A549 (cell line): ENCODE results near the gene KIF1C. TPM values are rescaled to one million over a fixed set of nuclear protein-coding genes. Genes with fewer than 3 reads are reported as not detected.

ENCODE experiments used
- ATAC-seq, 2 experiments: fragments of 200-7000 bp in 1 of 2; fragments of >200 bp in 1 of 2; cut with Nextera tagmentation in 1 of 2; cut with Tn5 transposase in 1 of 2; 3 replicates each; pipeline versions ENCODE4 v1.8.0 to v1.9.1; 2018 to 2020; ENCODE audit warnings: mild to moderate bottlenecking in 1 of 2, moderate library complexity in 1 of 2
- CTCF ChIA-PET: fragments of 300-600 bp; sonication (Branson Sonifier 250); formaldehyde crosslinking; extraction: SDS; loops from one replicate; lab custom pipeline; 2021; ENCODE audit warnings: antibody characterized with exemption, inconsistent platforms; lab: Yijun Ruan, JAX
- POLR2A ChIA-PET: fragments of 350-600 bp; formaldehyde crosslinking; extraction: SDS; loops from one replicate; lab custom pipeline; 2021; ENCODE audit warnings: antibody characterized with exemption, inconsistent platforms; lab: Yijun Ruan, JAX
- DNase-seq, 2 experiments: peaks; one replicate each; pipeline versions ENCODE4 v3.0.0 to v3.0.0-alpha.2; 2011 to 2016; ENCODE audit warnings: low read depth in 1 of 2, low spot score in 1 of 2
- FAIRE-seq: peaks from 2 replicates; lab custom pipeline; 2011; peaks lifted over from hg19 to GRCh38; lab: Jason Lieb, UNC
- H3K27ac ChIP-seq, 2 experiments: fragments of >200 bp; sonication (Bioruptor Twin); formaldehyde crosslinking; 3 replicates each; pipeline ENCODE4 v1.5.1; 2016 to 2017
- H3K4me1 ChIP-seq: fragments of >200 bp; sonication (Bioruptor Twin); formaldehyde crosslinking; 3 replicates; pipeline ENCODE4 v1.6.1; 2016
- H3K4me2 ChIP-seq: fragments of >200 bp; sonication (Bioruptor Twin); formaldehyde crosslinking; 3 replicates; pipeline ENCODE4 v1.6.1; 2016
- H3K4me3 ChIP-seq: fragments of >200 bp; sonication (Bioruptor Twin); formaldehyde crosslinking; 3 replicates; pipeline ENCODE4 v1.5.1; 2016
- H3K9me3 ChIP-seq: fragments of >200 bp; sonication (Bioruptor Twin); formaldehyde crosslinking; 3 replicates; pipeline ENCODE4 v1.6.1; 2016
- ATOH8 ChIP-seq: fragments of 250-450 bp; sonication (Bioruptor Pico); IDR thresholded peaks from 2 replicates; pipeline ENCODE4 v1.5.0; 2020; ENCODE audit warnings: low read depth, mild to moderate bottlenecking, moderate library complexity
- BHLHE40 ChIP-seq: IDR thresholded peaks from 2 replicates; pipeline ENCODE4 v1.6.1; 2012; ENCODE audit warnings: low read depth, low read length, inconsistent platforms
- CBX8 ChIP-seq: fragments of 200-600 bp; sonication (generic); IDR thresholded peaks from 2 replicates; pipeline ENCODE4 v1.6.1; 2016
- CEBPB ChIP-seq, 2 experiments: fragments of >200 bp in 1 of 2; sonication (Bioruptor Twin) in 1 of 2; formaldehyde crosslinking in 1 of 2; IDR thresholded peaks; 2 replicates each; pipeline ENCODE4 v1.6.1; 2012 to 2016
- EP300 ChIP-seq, 2 experiments: fragments of >200 bp; sonication (Bioruptor Twin); formaldehyde crosslinking; IDR thresholded peaks; 2 replicates in 1 of 2; 3 replicates in 1 of 2; pipeline ENCODE4 v1.6.1; 2016 to 2017
- FOSL2 ChIP-seq, 2 experiments: fragments of 450-650 bp in 1 of 2; fragments of >200 bp in 1 of 2; sonication (Bioruptor Twin) in 1 of 2; formaldehyde crosslinking; IDR thresholded peaks; 2 replicates each; pipeline versions ENCODE4 v1.5.0 to v1.6.1; 2016 to 2020; ENCODE audit warnings: mild to moderate bottlenecking in 1 of 2, moderate library complexity in 1 of 2
- HEYL ChIP-seq: fragments of 250-450 bp; sonication (Bioruptor Pico); IDR thresholded peaks from 2 replicates; pipeline ENCODE4 v1.8.0; 2021; ENCODE audit warnings: mild to moderate bottlenecking, moderate library complexity
- HOXA7 ChIP-seq: fragments of 250-450 bp; sonication (Bioruptor Pico); IDR thresholded peaks from 2 replicates; pipeline ENCODE4 v1.5.0; 2020; ENCODE audit warnings: mild to moderate bottlenecking, moderate library complexity
- HOXB5 ChIP-seq: fragments of 250-450 bp; sonication (Bioruptor Pico); IDR thresholded peaks from 2 replicates; pipeline ENCODE4 v1.5.0; 2020; ENCODE audit warnings: mild to moderate bottlenecking, moderate library complexity
- JUN ChIP-seq, 2 experiments: fragments of >200 bp; sonication (Bioruptor Twin); formaldehyde crosslinking; IDR thresholded peaks; 2 replicates in 1 of 2; 3 replicates in 1 of 2; pipeline ENCODE4 v1.6.1; 2016 to 2017
- JUNB ChIP-seq: fragments of >200 bp; sonication (Bioruptor Twin); formaldehyde crosslinking; IDR thresholded peaks from 2 replicates; pipeline ENCODE4 v1.6.1; 2016
- MAX ChIP-seq: IDR thresholded peaks from 2 replicates; pipeline ENCODE4 v1.6.1; 2012
- MAZ ChIP-seq: fragments of 150-350 bp; IDR thresholded peaks from 2 replicates; pipeline ENCODE4 v1.6.1; 2014; ENCODE audit warnings: antibody characterized with exemption, low read depth, low read length, borderline replicate concordance
- NPAS2 ChIP-seq: fragments of 250-450 bp; sonication (Bioruptor Pico); IDR thresholded peaks from 2 replicates; pipeline ENCODE4 v1.8.0; 2022; ENCODE audit warnings: mild to moderate bottlenecking, moderate library complexity, borderline replicate concordance
- NR3C1 ChIP-seq: fragments of >200 bp; sonication (Bioruptor Twin); formaldehyde crosslinking; IDR thresholded peaks from 3 replicates; pipeline ENCODE4 v1.6.1; 2017
- PHF8 ChIP-seq: fragments of 200-600 bp; sonication (generic); IDR thresholded peaks from 2 replicates; pipeline ENCODE4 v1.6.1; 2016; ENCODE audit warnings: low read depth, mild to moderate bottlenecking, antibody characterized with exemption, moderate library complexity, borderline replicate concordance
- POLR2A ChIP-seq: IDR thresholded peaks from 2 replicates; pipeline ENCODE4 v1.6.1; 2012; ENCODE audit warnings: mild to moderate bottlenecking, low read length
- POLR2AphosphoS2 ChIP-seq: conservative IDR thresholded peaks from 2 replicates; pipeline ENCODE4 v1.6.1; 2012; ENCODE audit warnings: low read length, improper control_type of control experiment, inconsistent platforms
- RCOR1 ChIP-seq: fragments of 150-350 bp; IDR thresholded peaks from 2 replicates; pipeline ENCODE4 v1.6.1; 2014; ENCODE audit warnings: antibody characterized with exemption, low read length, low read depth
- RFX5 ChIP-seq: fragments of 450-650 bp; IDR thresholded peaks from 2 replicates; pipeline ENCODE4 v1.7.1; 2014; ENCODE audit warnings: antibody characterized with exemption, mild to moderate bottlenecking, moderate library complexity
- SMC3 ChIP-seq: fragments of >200 bp; sonication (Bioruptor Twin); formaldehyde crosslinking; IDR thresholded peaks from 3 replicates; pipeline ENCODE4 v1.6.1; 2018; ENCODE audit warnings: inconsistent platforms
- TFCP2L1 ChIP-seq: fragments of 250-450 bp; sonication (Bioruptor Pico); IDR thresholded peaks from 2 replicates; pipeline ENCODE4 v1.5.0; 2021; ENCODE audit warnings: mild to moderate bottlenecking
- USF2 ChIP-seq: fragments of 450-650 bp; IDR thresholded peaks from 2 replicates; pipeline ENCODE4 v1.6.1; 2014; ENCODE audit warnings: antibody characterized with exemption
- ZC3H11A ChIP-seq: fragments of 450-650 bp; IDR thresholded peaks from 2 replicates; pipeline ENCODE4 v1.6.1; 2014; ENCODE audit warnings: antibody characterized with exemption, mild to moderate bottlenecking
- WGBS: methylation state at CpG from one replicate; pipeline ENCODE4 v1.1.6; 2017; ENCODE audit errors: missing lambda C conversion rate; 5-methylcytosine and 5-hydroxymethylcytosine counted together
- polyA plus RNA-seq, 4 experiments: library from polyadenylated mRNA; depleted of rRNA in 3 of 4; stranded (reverse); fragments of >200 nt; fragmentation: RNase III in 1 of 4; extraction: RNeasy Plus Mini Kit Qiagen cat#74134 plus additional on column Dnase treatment in 1 of 4; gene quantifications; 2 replicates in 3 of 4; 3 replicates in 1 of 4; pipeline ENCODE4 v1.2.3, GENCODE V29; 2011 to 2017
- TF ChIP-seq, protein P1 (sequence below): fragments of 150-350 bp; IDR thresholded peaks from 2 replicates; pipeline ENCODE4 v1.6.1; 2014; ENCODE audit warnings: low read depth, mild to moderate bottlenecking, low read length
- TF ChIP-seq, protein P2 (sequence below): IDR thresholded peaks from 2 replicates; pipeline ENCODE4 v1.6.1; 2012
- TF ChIP-seq, protein P3 (sequence below): fragments of 200-600 bp; sonication (generic); IDR thresholded peaks from 2 replicates; pipeline ENCODE4 v1.6.1; 2016; ENCODE audit warnings: antibody characterized with exemption, mild to moderate bottlenecking, moderate library complexity

KIF1C gene
- polyA plus RNA-seq, 2 of the 4 experiments (the other 2 are of a cell fraction) = 48.4 to 77.4 TPM

DNA sequence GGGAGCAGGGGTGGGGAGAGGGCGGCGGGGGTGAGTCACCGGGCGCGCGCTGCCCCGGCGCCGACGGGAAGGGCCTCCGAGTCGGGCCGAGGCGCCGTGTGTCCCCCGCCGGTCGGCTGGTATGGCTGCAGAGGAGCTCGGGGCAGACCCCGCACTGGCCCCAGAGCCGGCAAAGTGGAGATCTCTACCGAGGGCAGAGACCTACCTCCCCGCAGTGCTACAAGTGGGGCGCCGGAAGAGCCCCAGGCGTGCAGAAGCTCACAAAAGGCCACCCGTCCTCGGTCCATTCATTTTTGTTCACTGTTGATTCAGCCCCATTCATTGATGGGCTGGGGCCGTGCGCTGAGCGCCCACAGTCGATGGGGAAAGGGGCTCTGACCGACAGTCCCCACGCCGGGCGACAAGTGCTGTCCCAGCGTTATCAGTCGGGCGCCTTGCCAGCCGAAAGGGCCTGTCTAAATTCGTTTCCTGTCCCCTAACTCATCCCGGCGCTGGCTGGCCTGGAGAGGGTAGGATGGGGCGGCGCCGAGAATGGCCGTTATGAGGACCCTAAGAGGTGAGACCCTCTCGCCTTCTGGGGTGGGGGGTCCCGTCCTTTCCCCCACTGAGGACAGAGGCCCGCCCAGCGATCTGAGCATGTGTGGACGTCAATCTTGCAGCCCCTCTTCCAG lies 47.5 kb upstream of the KIF1C start:
- CTCF ChIA-PET = interaction anchor here (1.1 to 7.1 kb wide), 5 partner anchors 15 to 41 kb away, joined by 3 to 63 read pairs (median 7); partner anchors contain the start of gene SPAG7
- ATAC-seq (peak; percentile 36 to 39), DNase-seq (peak; percentile 36 to 57), FAIRE-seq (no peak)
- peak overlapping the region; percentile 98 for H3K4me3 ChIP-seq
- peak overlapping the region; percentile 99 for H3K27ac ChIP-seq
- WGBS = 1% methylated on average over 32 of the region's 52 CpGs
- H3K4me2 ChIP-seq = peak overlapping the region; percentile 99
- TF ChIP-seq PHF8 (peak; percentile 12; the same call in 1 of the 2 replicates), SMC3 (peak; percentile 3; the same call in 1 of the 3 replicates), POLR2A (peak; percentile 31), NPAS2 (CRISPR knock-in tag) (no peak), RFX5 (no peak), JUNB (peak; percentile 49), HEYL (no peak), MAX (0 out of 2 replicates have a peak, but pooled peaks have one; percentile 12), MAZ (no peak), CBX8 (no peak), JUN (IDR thresholded peaks at IDR 0.05) (peak; percentile 64 to 95; a peak in 3 of 5 replicates), HOXA7 (CRISPR knock-in tag) (no peak), FOSL2 (IDR thresholded peaks at IDR 0.05) (peak; percentile 69), FOSL2 (CRISPR knock-in tag; IDR thresholded peaks at IDR 0.05) (peak; percentile 64), TFCP2L1 (CRISPR knock-in tag) (0 out of 2 replicates have a peak, but pooled peaks have one; percentile 62), HOXB5 (CRISPR knock-in tag) (no peak), ZC3H11A (no peak), BHLHE40 (no peak)
- TF ChIP-seq, protein P1, sequence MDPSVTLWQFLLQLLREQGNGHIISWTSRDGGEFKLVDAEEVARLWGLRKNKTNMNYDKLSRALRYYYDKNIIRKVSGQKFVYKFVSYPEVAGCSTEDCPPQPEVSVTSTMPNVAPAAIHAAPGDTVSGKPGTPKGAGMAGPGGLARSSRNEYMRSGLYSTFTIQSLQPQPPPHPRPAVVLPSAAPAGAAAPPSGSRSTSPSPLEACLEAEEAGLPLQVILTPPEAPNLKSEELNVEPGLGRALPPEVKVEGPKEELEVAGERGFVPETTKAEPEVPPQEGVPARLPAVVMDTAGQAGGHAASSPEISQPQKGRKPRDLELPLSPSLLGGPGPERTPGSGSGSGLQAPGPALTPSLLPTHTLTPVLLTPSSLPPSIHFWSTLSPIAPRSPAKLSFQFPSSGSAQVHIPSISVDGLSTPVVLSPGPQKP = no peak
- TF ChIP-seq, protein P2, sequence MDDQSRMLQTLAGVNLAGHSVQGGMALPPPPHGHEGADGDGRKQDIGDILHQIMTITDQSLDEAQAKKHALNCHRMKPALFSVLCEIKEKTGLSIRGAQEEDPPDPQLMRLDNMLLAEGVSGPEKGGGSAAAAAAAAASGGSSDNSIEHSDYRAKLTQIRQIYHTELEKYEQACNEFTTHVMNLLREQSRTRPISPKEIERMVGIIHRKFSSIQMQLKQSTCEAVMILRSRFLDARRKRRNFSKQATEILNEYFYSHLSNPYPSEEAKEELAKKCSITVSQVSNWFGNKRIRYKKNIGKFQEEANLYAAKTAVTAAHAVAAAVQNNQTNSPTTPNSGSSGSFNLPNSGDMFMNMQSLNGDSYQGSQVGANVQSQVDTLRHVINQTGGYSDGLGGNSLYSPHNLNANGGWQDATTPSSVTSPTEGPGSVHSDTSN = peak; percentile 58; the same call in 1 of the 2 replicates
- POLR2A ChIA-PET = interaction anchor here (4.4 to 4.9 kb wide), 2 partner anchors 10 to 16 kb away, joined by 68 to 78 read pairs; partner anchors contain the start of genes RNF167, SLC25A11 and SPAG7
- H3K9me3 ChIP-seq = no peaks in the 10 kb centered on the region
- H3K4me1 ChIP-seq = peaks cover 41% of the 10 kb centered on the region

DNA sequence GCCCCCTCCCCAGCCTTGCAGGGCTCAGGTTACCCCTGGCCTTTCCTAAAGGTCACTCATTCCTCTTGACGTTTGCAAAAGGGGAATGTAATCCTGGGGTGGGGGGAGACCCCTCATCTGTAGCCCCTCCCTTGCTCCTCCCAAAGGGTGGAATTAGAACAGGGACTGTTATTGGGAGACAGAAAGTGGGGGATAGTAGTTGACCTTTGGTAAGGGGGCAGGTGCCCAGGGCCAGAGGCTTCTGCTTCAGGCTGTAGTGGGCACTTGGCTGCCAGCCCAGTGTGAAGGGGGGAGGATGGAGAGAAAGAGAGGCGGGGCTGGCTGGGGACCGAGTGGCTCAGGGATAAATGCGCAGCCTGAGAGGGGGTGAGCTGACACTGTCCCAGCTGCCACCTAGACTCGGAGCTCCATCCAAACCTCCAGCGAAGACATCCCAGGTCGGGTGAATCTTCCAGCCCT lies 47.0 kb upstream of the KIF1C start, which contains the start of gene ENO3:
Gene ENO3, plus strand, starts transcription at position 374 of the 459 bp plus-strand sequence. CDS start 711 bp downstream, outside the sequence.
- peak within 1 kb of the TSS; percentile 99 for H3K4me2 ChIP-seq
- 11% methylated on average over 7 of the region's 7 CpGs for WGBS
- TF ChIP-seq ATOH8 (CRISPR knock-in tag) (no peak), POLR2AphosphoS2 (no peak), POLR2A (peak; percentile 69), RCOR1 (no peak), CEBPB (IDR thresholded peaks at IDR 0.05) (peak in 1 of 2 experiments; percentile 7; a peak in 1 of 4 replicates), MAX (peak; percentile 57), EP300 (IDR thresholded peaks at IDR 0.05) (0 out of 5 replicates have a peak, but pooled peaks of 1 of the 2 experiments have one; percentile 11), JUNB (no peak), NR3C1 (no peak), USF2 (no peak)
- TF ChIP-seq, protein P3, sequence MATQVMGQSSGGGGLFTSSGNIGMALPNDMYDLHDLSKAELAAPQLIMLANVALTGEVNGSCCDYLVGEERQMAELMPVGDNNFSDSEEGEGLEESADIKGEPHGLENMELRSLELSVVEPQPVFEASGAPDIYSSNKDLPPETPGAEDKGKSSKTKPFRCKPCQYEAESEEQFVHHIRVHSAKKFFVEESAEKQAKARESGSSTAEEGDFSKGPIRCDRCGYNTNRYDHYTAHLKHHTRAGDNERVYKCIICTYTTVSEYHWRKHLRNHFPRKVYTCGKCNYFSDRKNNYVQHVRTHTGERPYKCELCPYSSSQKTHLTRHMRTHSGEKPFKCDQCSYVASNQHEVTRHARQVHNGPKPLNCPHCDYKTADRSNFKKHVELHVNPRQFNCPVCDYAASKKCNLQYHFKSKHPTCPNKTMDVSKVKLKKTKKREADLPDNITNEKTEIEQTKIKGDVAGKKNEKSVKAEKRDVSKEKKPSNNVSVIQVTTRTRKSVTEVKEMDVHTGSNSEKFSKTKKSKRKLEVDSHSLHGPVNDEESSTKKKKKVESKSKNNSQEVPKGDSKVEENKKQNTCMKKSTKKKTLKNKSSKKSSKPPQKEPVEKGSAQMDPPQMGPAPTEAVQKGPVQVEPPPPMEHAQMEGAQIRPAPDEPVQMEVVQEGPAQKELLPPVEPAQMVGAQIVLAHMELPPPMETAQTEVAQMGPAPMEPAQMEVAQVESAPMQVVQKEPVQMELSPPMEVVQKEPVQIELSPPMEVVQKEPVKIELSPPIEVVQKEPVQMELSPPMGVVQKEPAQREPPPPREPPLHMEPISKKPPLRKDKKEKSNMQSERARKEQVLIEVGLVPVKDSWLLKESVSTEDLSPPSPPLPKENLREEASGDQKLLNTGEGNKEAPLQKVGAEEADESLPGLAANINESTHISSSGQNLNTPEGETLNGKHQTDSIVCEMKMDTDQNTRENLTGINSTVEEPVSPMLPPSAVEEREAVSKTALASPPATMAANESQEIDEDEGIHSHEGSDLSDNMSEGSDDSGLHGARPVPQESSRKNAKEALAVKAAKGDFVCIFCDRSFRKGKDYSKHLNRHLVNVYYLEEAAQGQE = no peak
- H3K27ac ChIP-seq = peak within 1 kb of the TSS; percentile 99
- peak within 1 kb of the TSS; percentile 98 for H3K4me3 ChIP-seq
- POLR2A ChIA-PET = interaction anchor here (4.4 to 4.9 kb wide), 2 partner anchors 11 to 15 kb away, joined by 68 to 78 read pairs; partner anchors contain the start of genes RNF167, SLC25A11 and SPAG7
- no peaks in the 10 kb centered on the region for H3K9me3 ChIP-seq
- peak in 1 of 2 experiments; percentile 40 for DNase-seq
- ATAC-seq = no peak
- CTCF ChIA-PET = interaction anchor here (1.1 to 7.1 kb wide), 6 partner anchors 14 to 42 kb away, joined by 4 to 63 read pairs (median 7); partner anchors contain the start of genes CAMTA2 and SPAG7
- H3K4me1 ChIP-seq = peaks cover 35% of the 10 kb centered on the region
- FAIRE-seq = no peak
